Chondrocyte (in vitro differentiated cells): Measurements from ENCODE around the gene CNNM3. TPM values are rescaled to one million over a fixed set of nuclear protein-coding genes. Genes with fewer than 3 reads are reported as not detected.

ENCODE experiments used
- DNase-seq: peaks from one replicate; pipeline ENCODE4 v3.0.0; 2021; ENCODE audit warnings: mixed read lengths, low spot score
- H3K27ac Mint-ChIP-seq: one replicate; pipeline ENCODE4 v1.8.0; 2021; ENCODE audit warnings: mild to moderate bottlenecking, moderate library complexity, mixed read lengths; ENCODE audit not compliant: unreplicated experiment
- H3K27me3 Mint-ChIP-seq: 2 replicates; pipeline ENCODE4 v1.8.0; 2021; ENCODE audit warnings: low read depth, mixed read lengths
- H3K36me3 Mint-ChIP-seq: 2 replicates; pipeline ENCODE4 v1.8.0; 2021; ENCODE audit warnings: low read depth, mixed read lengths
- H3K4me1 Mint-ChIP-seq: 2 replicates; pipeline ENCODE4 v1.8.0; 2021; ENCODE audit warnings: low read depth, mild to moderate bottlenecking, mixed read lengths
- H3K4me3 Mint-ChIP-seq: one replicate; pipeline ENCODE4 v1.8.0; 2021; ENCODE audit warnings: mild to moderate bottlenecking, moderate library complexity, mixed read lengths; ENCODE audit not compliant: unreplicated experiment
- H3K9me3 Mint-ChIP-seq: 2 replicates; pipeline ENCODE4 v1.8.0; 2021; ENCODE audit warnings: low read depth, mixed read lengths
- total RNA-seq: library from RNA; stranded (reverse); gene quantifications from 3 replicates; pipeline ENCODE4 v1.2.1, GENCODE V29; 2021
- TF ChIP-seq, protein P1 (sequence below): fragments of 200-600 bp; sonication (generic); IDR thresholded peaks from 2 replicates; pipeline ENCODE4 v1.5.0; 2021; ENCODE audit warnings: antibody characterized with exemption, mild to moderate bottlenecking, moderate library complexity

The CNNM3 gene
- total RNA-seq, 1 donor from 2014 or later, result 10.4 TPM

DNA sequence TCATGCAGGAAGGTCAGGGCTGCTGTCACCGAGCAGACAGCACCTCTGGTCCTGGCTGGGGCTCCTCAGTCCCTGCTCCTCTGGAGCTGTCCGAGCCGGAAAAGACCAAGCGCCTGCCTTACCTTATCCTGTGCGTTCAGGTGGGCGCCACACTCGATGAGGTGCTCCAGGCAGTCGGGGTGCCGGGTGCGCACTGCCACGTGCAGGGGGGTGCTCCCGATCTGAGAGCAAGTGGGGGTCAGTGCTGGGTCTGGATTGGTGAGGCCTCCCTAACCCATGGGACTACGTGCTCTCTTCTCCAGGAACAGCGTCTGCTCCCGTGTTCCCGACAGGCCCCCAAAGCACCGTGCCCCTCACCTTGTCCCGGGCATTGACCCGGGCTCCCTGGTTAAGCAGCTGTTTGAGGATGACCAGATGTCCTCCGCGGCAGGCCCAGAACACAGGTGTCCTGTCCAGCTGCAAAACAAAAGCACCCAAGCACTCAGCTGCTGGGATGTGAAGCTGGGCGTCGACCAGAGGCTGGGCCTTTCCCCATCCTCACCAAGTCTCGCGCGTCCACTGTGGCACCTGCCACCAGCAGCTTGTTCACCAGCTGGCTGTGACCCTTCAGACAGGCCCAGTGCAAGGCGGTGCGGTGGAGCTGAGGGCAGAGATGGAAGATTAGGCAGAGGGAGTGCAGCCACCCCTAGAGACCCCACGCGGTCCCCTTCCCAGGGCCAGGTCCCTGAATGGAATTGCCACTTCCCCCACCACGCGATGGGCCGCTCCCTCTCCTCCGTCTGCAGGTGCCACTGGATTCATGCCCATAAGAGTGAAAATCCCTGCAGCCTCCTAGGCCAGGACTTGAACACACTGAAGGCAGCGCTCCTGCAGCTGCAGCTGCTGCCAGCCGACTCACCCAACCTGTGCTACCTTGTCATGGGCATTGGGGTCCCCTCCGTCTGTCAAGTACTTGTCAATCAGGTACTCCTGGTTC is 24.1 kb downstream of the CNNM3 start:
- TF ChIP-seq, protein P1, sequence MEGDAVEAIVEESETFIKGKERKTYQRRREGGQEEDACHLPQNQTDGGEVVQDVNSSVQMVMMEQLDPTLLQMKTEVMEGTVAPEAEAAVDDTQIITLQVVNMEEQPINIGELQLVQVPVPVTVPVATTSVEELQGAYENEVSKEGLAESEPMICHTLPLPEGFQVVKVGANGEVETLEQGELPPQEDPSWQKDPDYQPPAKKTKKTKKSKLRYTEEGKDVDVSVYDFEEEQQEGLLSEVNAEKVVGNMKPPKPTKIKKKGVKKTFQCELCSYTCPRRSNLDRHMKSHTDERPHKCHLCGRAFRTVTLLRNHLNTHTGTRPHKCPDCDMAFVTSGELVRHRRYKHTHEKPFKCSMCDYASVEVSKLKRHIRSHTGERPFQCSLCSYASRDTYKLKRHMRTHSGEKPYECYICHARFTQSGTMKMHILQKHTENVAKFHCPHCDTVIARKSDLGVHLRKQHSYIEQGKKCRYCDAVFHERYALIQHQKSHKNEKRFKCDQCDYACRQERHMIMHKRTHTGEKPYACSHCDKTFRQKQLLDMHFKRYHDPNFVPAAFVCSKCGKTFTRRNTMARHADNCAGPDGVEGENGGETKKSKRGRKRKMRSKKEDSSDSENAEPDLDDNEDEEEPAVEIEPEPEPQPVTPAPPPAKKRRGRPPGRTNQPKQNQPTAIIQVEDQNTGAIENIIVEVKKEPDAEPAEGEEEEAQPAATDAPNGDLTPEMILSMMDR, result no peak
- H3K4me3 Mint-ChIP-seq, result no peak overlapping the region
- H3K27me3 Mint-ChIP-seq, result no peaks in the 10 kb centered on the region
- H3K9me3 Mint-ChIP-seq, result no peaks in the 10 kb centered on the region
- H3K27ac Mint-ChIP-seq, result no peak overlapping the region
- H3K36me3 Mint-ChIP-seq, result peaks cover 1% of the 10 kb centered on the region
- peak; percentile 77 for DNase-seq
- H3K4me1 Mint-ChIP-seq, result no peaks in the 10 kb centered on the region

DNA sequence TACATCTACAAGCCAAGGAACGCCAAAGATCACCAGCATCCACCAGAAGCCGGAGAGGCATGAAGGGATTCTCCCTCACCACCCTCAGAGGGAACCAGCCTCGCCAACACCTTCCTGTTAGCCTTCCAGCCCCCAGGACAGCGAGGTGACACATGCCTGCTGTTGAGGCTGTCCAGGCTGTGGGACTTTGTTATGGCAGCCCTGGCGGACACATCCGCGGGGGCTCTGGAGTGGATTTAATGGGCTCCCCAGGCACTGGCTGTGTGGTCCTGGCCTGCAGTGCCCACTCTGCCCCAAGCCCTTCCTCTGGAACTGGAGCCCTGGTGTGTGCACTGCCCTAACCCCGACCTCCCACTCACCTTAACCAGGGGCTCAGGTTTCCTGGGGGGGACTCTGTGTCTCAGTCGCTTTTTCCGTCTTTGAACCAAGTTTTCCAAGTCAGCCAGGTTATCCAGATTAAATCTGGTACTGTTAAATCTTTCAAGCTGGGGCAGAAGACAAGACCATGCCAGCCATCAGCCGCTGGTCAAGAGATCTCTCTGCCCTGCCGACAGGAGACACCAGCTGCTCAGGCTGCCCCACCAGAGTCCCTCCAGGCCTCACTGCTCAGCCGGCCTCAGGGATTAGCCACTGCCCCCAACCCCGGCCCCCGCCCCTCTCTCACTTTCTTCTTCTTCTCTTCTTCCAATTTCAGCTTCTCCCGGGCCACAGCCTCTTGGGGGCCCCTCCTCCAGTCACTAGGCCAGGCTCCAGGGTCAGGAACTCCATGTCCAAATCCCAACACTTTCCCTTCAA is 25.8 kb downstream of the CNNM3 start:
- Mint-ChIP-seq H3K9me3 (no peaks in the 10 kb centered on the region), H3K27ac (no peak overlapping the region), H3K4me1 (no peaks in the 10 kb centered on the region), H3K4me3 (no peak overlapping the region), H3K27me3 (no peaks in the 10 kb centered on the region), H3K36me3 (peaks cover 1% of the 10 kb centered on the region)
- DNase-seq, result peak; percentile 72
- TF ChIP-seq, protein P1, result no peak

DNA sequence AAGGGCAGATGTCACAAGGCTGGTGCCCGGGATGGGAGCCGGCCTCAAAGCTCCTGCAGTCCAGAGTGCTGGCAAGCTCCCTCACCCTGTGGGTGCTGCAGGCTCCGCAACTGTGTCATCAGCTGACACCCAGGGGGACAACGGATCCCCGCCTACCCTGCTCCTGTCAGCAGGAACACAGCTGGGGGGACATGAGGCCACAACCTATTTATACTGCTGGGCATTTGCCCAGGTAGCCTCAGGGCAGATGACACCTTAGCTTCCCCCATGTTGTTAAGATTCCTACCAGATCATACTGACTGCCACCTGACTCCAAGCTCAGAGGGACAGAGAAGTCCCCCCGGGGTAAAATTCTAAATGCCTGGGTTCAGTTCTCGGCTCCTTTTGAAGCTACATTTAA is 26.5 kb downstream of the CNNM3 start:
- no peaks in the 10 kb centered on the region for H3K9me3 Mint-ChIP-seq
- H3K27ac Mint-ChIP-seq, result no peak overlapping the region
- H3K27me3 Mint-ChIP-seq, result no peaks in the 10 kb centered on the region
- peak; percentile 90 for DNase-seq
- TF ChIP-seq, protein P1, result no peak
- no peak overlapping the region for H3K4me3 Mint-ChIP-seq
- no peaks in the 10 kb centered on the region for H3K4me1 Mint-ChIP-seq
- H3K36me3 Mint-ChIP-seq, result peaks cover 4% of the 10 kb centered on the region

DNA sequence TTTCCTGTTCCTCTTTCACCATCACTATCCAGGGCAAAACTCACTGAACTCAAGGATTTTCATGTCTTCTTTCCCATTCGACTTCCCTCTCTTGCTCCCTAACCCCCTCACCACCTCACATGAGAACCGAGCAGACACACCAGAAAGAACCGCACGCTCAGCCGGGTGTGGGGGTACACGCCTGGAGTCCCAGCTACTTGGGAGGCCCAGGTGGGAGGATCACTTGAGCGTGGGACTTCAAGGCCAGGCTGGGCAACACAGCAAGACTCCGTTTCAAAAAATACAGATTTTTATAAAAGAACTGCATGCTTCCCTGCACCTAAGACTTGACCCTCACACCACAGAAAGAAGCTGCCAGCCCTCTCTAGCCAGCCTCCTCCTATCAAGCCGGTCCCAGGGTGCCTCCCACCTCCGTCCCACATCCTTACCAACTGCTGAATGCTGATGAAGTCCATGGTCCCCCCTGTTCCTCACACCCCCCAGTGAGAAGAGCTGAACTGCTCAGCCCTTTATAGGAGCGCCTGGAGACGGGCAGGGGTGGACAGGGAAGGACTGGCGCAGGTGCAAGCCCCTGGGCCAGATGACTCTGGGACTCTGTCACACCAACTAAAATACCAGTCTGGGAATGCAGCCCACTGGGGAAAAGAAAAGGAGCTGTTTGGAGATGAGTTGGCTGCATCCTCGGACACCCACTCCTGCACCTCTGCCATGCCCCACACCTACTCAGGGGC is 27.6 kb downstream of the CNNM3 start, which contains the start of gene ANKRD23:
TSS of gene ANKRD23 (minus strand) at position 484 of the 731 bp plus-strand sequence. CDS start at position 455, 29 bp downstream.
- Mint-ChIP-seq H3K27me3 (no peaks in the 10 kb centered on the region), H3K9me3 (no peaks in the 10 kb centered on the region), H3K4me3 (no peak within 1 kb of the TSS), H3K4me1 (no peaks in the 10 kb centered on the region), H3K27ac (no peak within 1 kb of the TSS), H3K36me3 (peaks cover 6% of the 10 kb centered on the region)
- no peak for DNase-seq
- TF ChIP-seq, protein P1, result no peak
